Memory B cell (primary cell): ENCODE measurements around the gene NOS1.
"Not testable (repeated sequence)": the region's sequence is repeated elsewhere in the genome, so short reads cannot be mapped to it uniquely, and the experiment has no call there.

Experiments used
- ATAC-seq: fragments of 150-1000 bp; cut with Tn5 transposase; 2 replicates; pipeline ENCODE4 v1.10.0; 2021; ENCODE audit warnings: low read depth, mild to moderate bottlenecking, moderate library complexity
- DNase-seq, 2 donors: peaks; one replicate each; pipeline ENCODE4 v3.0.0; 2022; ENCODE audit warnings: low spot score in 2 of 2
- H3K27ac Mint-ChIP-seq: one replicate; pipeline ENCODE4 v1.8.0; 2022; ENCODE audit warnings: mild to moderate bottlenecking, moderate library complexity, mixed read lengths
- H3K27me3 Mint-ChIP-seq: one replicate; pipeline ENCODE4 v1.8.0; 2022; ENCODE audit warnings: mixed read lengths
- H3K36me3 Mint-ChIP-seq: one replicate; pipeline ENCODE4 v1.8.0; 2022; ENCODE audit warnings: mild to moderate bottlenecking, mixed read lengths
- H3K4me1 Mint-ChIP-seq: one replicate; pipeline ENCODE4 v1.8.0; 2022; ENCODE audit warnings: mixed read lengths
- H3K4me3 Mint-ChIP-seq: one replicate; pipeline ENCODE4 v1.8.0; 2022; ENCODE audit warnings: mild to moderate bottlenecking, moderate library complexity, mixed read lengths
- H3K9me3 Mint-ChIP-seq: one replicate; pipeline ENCODE4 v1.8.0; 2022; ENCODE audit warnings: mixed read lengths

NOS1 gene

DNA sequence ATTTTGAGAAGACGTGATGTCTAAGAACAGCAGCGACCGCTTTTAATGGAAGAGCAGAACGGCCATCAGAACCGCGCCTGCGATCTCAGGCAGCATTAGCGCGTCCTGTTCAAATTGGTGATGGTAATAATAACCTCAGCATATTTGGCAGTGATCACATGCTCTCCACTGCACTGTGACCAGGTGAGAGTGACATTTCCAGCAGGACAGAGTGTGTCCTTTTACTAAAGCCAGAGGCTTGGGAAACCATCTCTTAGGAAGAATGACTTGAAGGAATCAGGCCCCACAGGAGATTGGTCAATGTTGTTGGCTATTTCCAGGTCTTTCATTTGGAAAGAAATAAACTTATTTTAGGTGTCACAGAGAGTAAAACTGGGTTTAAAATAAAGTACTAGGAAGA lies 119.7 kb downstream of the NOS1 start:
- no peaks in the 10 kb centered on the region for H3K36me3 Mint-ChIP-seq
- H3K4me3 Mint-ChIP-seq = no peak overlapping the region
- DNase-seq (no peak), ATAC-seq (no peak)
- H3K4me1 Mint-ChIP-seq = no peaks in the 10 kb centered on the region
- H3K27ac Mint-ChIP-seq = no peak overlapping the region
- H3K27me3 Mint-ChIP-seq = peaks cover 6% of the 10 kb centered on the region
- H3K9me3 Mint-ChIP-seq = peaks cover 4% of the 10 kb centered on the region

DNA sequence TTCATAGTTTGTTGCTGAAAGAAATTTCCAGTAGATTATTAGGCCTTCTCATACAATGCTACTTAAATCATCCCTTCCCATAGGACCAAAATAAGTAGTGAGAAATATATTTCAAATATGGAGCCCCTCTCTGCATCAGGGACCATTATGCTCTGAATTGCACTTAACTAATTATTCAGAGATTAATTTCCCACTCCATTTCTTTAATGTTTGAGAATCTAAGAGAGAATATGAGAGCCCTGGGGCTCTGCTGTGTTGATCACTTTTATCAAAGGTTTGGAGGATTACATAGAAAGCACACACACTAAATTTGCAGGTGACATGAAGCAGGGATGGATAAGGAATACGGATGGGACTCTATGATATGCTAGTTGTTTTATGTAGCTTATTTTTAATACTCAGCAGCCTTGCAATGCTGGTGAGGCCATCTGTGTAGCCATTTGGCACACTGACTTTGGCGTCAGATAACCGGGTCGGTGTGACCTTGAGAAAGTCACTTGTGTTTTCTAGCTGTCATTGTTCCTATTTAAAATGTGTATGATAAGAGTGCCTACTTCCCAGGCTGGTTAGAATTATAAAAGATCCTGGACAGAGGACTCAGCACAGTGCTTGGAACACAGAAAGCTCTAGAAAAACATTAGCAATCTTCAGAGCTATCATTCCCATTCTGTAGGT lies 121.2 kb downstream of the NOS1 start:
- Mint-ChIP-seq H3K36me3 (no peaks in the 10 kb centered on the region), H3K4me3 (no peak overlapping the region), H3K27me3 (peaks cover 6% of the 10 kb centered on the region), H3K4me1 (no peaks in the 10 kb centered on the region), H3K9me3 (peaks cover 4% of the 10 kb centered on the region), H3K27ac (no peak overlapping the region)
- ATAC-seq (no peak), DNase-seq (no peak)

DNA sequence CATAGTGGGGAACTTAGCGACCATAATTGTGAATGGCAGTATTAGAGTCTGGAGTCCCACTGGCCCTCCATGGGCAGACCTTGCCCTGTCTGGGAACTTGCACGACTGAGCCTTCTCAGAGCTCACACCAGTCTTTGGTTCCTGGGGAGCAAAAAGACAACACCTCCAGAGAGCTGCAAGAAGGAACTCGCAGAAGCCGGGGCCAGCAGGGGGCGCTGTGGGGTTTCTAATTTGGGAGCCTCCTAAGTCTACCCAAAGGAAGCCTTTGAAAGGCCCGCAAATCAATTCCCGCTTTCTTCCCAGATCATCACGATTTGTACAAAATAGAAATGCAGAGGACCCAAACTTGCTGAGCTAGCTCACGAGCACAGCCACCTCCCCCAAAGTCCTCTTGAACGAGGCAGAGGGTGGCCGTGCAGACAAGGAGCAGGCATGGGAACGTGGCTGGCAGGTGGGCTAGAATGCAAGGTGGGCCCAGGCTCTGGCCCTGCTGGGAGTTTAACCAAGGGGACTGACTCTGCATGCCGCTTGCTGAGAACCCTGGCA lies 124.9 kb downstream of the NOS1 start:
- no peaks in the 10 kb centered on the region for H3K4me1 Mint-ChIP-seq
- no peak overlapping the region for H3K4me3 Mint-ChIP-seq
- H3K27me3 Mint-ChIP-seq = peaks cover 10% of the 10 kb centered on the region
- ATAC-seq (no peak), DNase-seq (peak; percentile 11 to 40)
- no peaks in the 10 kb centered on the region for H3K9me3 Mint-ChIP-seq
- H3K27ac Mint-ChIP-seq = no peak overlapping the region
- no peaks in the 10 kb centered on the region for H3K36me3 Mint-ChIP-seq

DNA sequence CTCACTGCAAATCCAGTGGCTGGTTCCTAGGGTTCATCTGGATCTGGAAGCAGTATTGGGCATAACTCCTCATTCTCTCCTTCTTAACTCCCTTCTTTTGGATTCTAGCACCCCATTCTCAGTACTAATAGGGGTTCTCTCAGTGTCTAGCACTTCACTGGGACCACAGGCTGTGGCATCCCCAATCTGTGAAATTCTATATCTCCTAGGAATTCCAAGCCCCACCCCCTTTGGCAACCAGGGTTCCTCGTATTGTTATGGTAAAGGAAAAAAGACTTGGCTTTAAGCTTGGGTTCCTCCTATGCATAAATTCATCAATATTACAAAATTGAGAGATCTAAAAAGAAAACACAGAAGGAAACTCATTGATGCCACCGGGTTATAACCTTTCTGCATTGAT lies 126.2 kb downstream of the NOS1 start:
- ATAC-seq (no peak), DNase-seq (no peak)
- Mint-ChIP-seq H3K27ac (no peak overlapping the region), H3K4me3 (no peak overlapping the region), H3K9me3 (no peaks in the 10 kb centered on the region), H3K36me3 (no peaks in the 10 kb centered on the region), H3K4me1 (no peaks in the 10 kb centered on the region), H3K27me3 (peaks cover 14% of the 10 kb centered on the region)

DNA sequence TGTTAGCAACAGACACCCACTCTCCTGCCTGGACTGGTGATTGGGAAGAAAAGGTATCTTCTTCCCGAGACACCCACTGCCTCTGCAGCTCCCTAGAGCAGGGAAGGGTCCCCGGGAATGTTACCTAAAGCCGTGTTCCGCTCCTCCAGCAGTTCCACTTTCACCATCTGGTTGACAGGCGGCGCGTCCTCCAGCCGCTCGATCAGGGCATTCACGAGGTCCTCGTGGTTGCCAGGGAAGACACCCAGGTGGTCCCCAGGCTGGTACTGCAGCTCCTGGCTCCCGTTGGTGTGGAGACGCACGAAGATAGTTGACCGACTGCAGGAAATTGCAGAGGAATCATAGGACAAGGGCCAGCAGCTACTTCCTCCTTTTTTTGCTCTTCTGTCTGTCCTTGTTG lies 127.0 kb downstream of the NOS1 start:
- Mint-ChIP-seq H3K9me3 (no peaks in the 10 kb centered on the region), H3K27me3 (peaks cover 14% of the 10 kb centered on the region), H3K36me3 (no peaks in the 10 kb centered on the region), H3K4me3 (no peak overlapping the region), H3K4me1 (no peaks in the 10 kb centered on the region), H3K27ac (no peak overlapping the region)
- ATAC-seq (no peak), DNase-seq (no peak)

DNA sequence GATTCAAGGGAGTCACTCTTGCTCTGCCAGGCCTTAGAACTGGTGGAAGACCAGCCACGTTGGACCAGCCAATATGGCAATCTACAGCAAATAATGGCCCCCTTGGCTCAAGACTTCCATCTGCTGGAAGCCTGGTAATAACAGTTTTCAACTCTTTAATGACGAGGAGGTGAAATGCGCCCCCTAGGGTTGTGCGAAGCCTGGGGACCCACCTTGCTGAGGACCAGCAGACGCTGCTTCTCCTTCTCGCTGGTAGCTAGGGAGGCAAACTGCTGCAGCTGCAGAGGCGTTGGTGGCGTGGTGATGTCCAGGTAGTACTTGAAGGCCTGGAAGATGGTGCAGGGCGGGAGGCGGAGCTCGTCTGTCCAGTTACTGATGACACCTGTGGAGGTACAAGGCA lies 129.7 kb downstream of the NOS1 start:
- DNase-seq (no peak), ATAC-seq (no peak)
- Mint-ChIP-seq H3K9me3 (no peaks in the 10 kb centered on the region), H3K27me3 (peaks cover 19% of the 10 kb centered on the region), H3K4me3 (no peak overlapping the region), H3K27ac (no peak overlapping the region), H3K4me1 (no peaks in the 10 kb centered on the region), H3K36me3 (no peaks in the 10 kb centered on the region)

DNA sequence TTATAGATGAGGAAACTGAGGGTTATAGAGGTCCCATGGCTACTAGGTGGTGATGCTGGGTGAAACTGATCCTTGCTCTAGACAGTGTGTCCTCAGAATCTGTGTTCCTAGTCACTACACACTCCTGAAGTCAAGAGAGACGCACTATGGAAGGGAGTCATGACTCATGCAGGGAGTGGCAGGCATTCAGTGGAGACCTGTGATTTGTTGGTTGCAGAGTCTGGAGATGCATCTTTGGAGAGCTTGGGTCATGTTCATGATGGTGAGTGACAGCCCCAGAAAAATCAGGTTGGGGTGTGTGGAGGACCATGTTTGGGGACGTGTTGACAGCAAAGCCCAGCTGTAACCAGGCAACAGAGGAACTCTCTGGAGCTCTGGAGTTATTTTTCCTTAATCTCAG lies 133.2 kb downstream of the NOS1 start:
- Mint-ChIP-seq H3K27me3 (peaks cover 14% of the 10 kb centered on the region), H3K4me3 (no peak overlapping the region), H3K36me3 (no peaks in the 10 kb centered on the region), H3K4me1 (no peaks in the 10 kb centered on the region), H3K9me3 (no peaks in the 10 kb centered on the region), H3K27ac (no peak overlapping the region)
- DNase-seq (no peak), ATAC-seq (no peak)

DNA sequence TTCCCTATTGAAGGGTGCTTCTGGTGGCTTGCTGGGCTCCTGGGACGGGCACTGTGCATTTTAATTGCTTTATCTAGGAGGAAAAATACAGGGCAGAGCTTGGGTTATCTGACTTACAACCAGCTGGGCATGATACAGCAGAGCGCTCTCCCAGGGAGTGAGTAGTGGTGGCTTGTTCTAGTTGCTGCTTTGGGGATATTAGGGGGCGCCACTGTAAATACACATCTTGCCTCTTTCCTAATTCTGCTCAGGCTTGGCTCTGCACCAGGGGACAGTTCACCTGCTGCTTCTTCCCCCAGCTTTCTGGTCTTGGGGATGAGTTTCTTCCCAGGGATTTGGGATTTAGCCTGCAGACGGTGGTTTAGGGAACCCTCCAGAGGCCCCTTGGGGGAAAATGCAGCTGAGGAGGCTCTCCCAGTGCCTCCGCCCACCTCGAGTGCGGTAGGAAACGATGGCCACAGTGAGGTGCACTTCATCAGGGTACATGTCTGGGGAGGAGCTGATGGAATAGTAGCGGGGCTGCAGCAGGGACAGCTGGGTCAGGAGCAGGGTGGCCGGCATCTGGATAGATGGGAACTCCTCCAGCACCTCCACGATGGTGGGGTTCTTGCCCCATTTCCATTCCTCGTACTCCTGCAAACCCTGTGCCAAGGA lies 134.3 kb downstream of the NOS1 start:
- H3K4me3 Mint-ChIP-seq = no peak overlapping the region
- no peaks in the 10 kb centered on the region for H3K9me3 Mint-ChIP-seq
- H3K36me3 Mint-ChIP-seq = no peaks in the 10 kb centered on the region
- H3K4me1 Mint-ChIP-seq = no peaks in the 10 kb centered on the region
- DNase-seq = no peak
- peaks cover 12% of the 10 kb centered on the region for H3K27me3 Mint-ChIP-seq
- no peak for ATAC-seq
- no peak overlapping the region for H3K27ac Mint-ChIP-seq

DNA sequence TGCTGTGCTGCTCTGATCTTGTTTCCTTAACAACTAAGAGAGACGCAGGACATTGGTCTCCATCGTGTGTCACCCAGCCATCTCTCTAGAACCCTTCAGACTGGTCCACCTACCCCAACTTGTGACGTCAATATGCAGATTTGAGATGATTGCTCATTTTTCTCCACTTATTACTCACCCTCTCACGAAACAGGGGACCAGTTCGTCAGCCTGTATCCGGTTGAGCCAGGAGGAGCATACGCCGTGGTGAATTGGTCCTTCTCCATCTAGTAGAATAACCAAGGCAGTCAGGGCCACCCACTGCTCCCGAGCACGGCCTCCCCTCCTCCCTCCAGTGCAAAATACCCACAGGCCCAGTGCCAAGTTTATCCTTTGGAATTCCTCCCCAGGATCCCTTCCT lies 134.9 kb downstream of the NOS1 start:
- Mint-ChIP-seq H3K4me3 (no peak overlapping the region), H3K9me3 (no peaks in the 10 kb centered on the region), H3K4me1 (no peaks in the 10 kb centered on the region), H3K36me3 (no peaks in the 10 kb centered on the region), H3K27me3 (peaks cover 12% of the 10 kb centered on the region), H3K27ac (no peak overlapping the region)
- no peak for DNase-seq
- ATAC-seq = no peak

DNA sequence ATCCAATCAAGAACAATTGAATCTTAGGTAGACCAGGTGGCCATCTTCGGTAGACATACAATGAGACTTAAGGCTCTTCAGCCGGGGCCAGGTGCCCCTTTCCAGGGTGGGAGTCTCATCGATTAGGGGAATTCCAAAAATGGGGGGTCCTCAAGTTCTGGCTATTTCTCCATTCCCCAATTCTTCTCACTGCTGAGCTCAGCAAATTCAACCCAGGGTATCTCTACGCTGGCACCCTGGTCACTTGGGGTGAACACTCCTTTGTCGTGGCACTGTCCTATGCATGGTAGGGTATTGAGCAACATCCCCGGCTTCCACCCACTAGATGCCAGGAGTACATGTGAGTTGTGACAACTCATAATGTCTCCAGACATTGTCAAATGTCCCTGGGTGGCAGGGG lies 136.2 kb downstream of the NOS1 start:
- Mint-ChIP-seq H3K27ac (no peak overlapping the region), H3K27me3 (peaks cover 9% of the 10 kb centered on the region), H3K4me1 (no peaks in the 10 kb centered on the region), H3K36me3 (no peaks in the 10 kb centered on the region), H3K9me3 (no peaks in the 10 kb centered on the region), H3K4me3 (no peak overlapping the region)
- no peak for DNase-seq
- no peak for ATAC-seq

DNA sequence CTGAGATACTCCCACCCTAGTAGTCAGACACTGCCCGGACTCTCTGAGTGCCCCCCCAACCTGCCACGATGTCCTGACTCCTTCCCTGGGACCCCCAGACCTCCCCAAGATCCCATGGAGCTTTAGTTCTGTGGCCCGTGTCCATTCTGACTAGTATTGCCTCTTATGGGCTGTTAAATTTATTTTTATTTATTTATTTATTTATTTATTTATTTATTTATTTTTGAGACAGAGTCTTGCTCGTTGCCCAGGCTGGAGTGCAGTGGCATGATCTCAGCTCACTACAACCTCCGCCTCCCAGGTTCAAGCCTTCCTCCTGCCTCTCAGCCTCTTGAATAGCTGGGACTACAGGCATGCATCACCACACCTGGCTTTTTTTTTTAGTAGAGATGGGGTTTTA lies 140.5 kb downstream of the NOS1 start:
- H3K36me3 Mint-ChIP-seq, H3K9me3 Mint-ChIP-seq, H3K4me3 Mint-ChIP-seq, ATAC-seq, H3K27ac Mint-ChIP-seq, DNase-seq, H3K4me1 Mint-ChIP-seq, H3K27me3 Mint-ChIP-seq: not testable (repeated sequence)

DNA sequence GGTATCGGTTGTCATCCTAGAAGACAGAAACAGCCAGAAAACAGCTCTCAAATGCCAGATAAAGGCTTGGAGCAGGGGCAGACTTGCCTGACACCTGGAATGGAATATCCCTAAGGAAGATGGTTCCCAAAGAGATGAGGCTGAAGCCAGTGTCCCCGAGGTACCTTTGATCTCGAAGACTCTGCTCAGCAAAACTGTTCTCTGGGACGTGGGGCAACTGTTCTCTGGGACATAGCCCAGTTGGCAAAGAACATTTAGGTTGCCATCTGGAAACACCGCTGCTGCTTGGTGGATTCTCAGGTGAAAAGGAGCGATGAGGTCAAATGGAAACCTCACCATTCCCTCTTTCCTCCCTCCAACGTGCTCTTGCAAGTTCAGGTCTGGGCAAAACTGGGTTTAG lies 143.3 kb downstream of the NOS1 start:
- Mint-ChIP-seq H3K4me1 (no peaks in the 10 kb centered on the region), H3K9me3 (no peaks in the 10 kb centered on the region), H3K27me3 (peaks cover 13% of the 10 kb centered on the region), H3K36me3 (no peaks in the 10 kb centered on the region), H3K4me3 (no peak overlapping the region), H3K27ac (no peak overlapping the region)
- DNase-seq (no peak), ATAC-seq (no peak)

DNA sequence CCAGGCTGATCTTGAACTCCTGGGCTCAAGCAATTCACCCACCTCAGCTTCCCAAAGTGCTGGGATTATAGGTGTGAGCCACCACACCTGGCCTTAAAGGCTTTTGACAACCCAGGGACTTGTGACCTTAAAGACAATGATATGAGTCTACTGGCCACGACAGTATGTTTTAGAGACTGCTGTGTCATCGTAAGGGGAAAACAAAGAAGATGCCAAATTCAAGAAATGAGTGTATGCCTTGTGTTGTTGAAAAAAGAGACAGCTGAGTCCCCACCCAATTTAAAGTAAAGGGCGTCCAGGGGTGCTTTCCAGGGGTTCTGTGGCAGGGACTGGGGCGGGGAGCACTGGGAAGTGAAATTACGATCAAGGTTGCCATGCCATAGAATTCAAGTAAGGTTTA lies 144.7 kb downstream of the NOS1 start:
- H3K27me3 Mint-ChIP-seq = peaks cover 13% of the 10 kb centered on the region
- H3K4me1 Mint-ChIP-seq = no peaks in the 10 kb centered on the region
- no peaks in the 10 kb centered on the region for H3K9me3 Mint-ChIP-seq
- no peak overlapping the region for H3K27ac Mint-ChIP-seq
- H3K36me3 Mint-ChIP-seq = no peaks in the 10 kb centered on the region
- ATAC-seq (no peak), DNase-seq (no peak)
- no peak overlapping the region for H3K4me3 Mint-ChIP-seq

DNA sequence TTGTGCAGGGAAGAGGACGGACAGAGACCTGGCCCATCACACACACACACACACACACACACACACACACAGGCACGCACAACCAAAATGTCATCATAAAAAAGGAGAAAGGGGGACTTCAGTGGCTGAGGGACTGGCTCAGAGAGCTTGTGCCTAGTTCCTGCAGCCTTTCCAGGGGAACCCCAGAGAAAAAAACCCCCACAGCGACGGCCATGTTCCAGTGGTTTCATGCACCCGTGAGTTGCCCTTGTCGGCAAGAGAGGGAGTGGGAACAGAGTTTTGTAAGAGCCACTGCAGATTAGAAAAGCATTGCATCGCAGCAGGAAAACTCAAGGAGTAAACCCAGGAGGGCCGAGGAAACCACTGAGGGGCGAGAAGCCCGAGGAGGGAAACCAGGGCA lies 146.6 kb downstream of the NOS1 start:
- Mint-ChIP-seq H3K27me3 (peaks cover 14% of the 10 kb centered on the region), H3K4me3 (no peak overlapping the region), H3K9me3 (no peaks in the 10 kb centered on the region), H3K27ac (no peak overlapping the region), H3K4me1 (no peaks in the 10 kb centered on the region), H3K36me3 (no peaks in the 10 kb centered on the region)
- ATAC-seq (peak; percentile 58), DNase-seq (no peak)

DNA sequence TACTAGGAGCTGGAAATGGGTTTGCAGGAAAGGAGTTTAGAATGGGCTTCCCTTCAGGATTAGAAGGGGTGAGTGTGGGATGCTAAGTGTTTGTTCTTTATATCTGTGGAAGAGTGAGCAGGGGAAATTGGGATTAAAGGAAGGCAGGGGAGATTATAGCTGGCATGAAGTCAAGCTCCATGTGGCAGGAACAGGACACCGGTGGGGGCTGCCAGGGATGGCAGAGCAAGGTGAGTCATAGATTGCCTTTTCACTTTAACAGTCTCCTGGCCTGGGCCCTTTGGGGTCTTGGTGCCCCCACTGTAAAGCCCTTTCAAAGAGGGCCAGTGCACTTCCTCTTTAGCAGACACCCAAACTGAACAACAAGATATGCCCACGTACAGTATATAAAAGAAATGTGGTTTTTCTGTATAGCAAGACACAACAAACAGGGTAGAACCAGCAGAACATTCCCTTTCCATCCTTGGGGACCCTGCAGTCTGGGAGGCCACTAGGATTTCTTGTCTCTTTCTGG lies 148.1 kb downstream of the NOS1 start:
- Mint-ChIP-seq H3K4me3 (no peak overlapping the region), H3K4me1 (no peaks in the 10 kb centered on the region), H3K36me3 (no peaks in the 10 kb centered on the region), H3K9me3 (no peaks in the 10 kb centered on the region), H3K27ac (no peak overlapping the region), H3K27me3 (peaks cover 10% of the 10 kb centered on the region)
- DNase-seq (no peak), ATAC-seq (no peak)
